K562 (cell line): Measurements from ENCODE around the gene GORASP2. TPM values are rescaled to one million over a fixed set of nuclear protein-coding genes. Genes with fewer than 3 reads are reported as not detected.

Source experiments
- ATAC-seq: fragments of 200-7000 bp; cut with Tn5 transposase; 3 replicates; pipeline ENCODE4 v1.9.1; 2020; ENCODE audit warnings: moderate library complexity
- BruUV-seq: library from RNA; stranded (reverse); fragments of 400-500 nt; replicated peaks from 2 replicates; lab custom pipeline; 2021; lab: Mats Ljungman, UMichigan
- CTCF ChIA-PET: fragments of 300-600 bp; formaldehyde crosslinking; extraction: SDS; loops from one replicate; lab custom pipeline; 2021; ENCODE audit warnings: low intra/inter-chr PET ratio; lab: Yijun Ruan, JAX
- POLR2A ChIA-PET: fragments of 300-600, 350-650 bp; sonication (Branson Sonifier 250); formaldehyde crosslinking; extraction: SDS; loops from one replicate; lab custom pipeline; 2021; ENCODE audit warnings: antibody characterized with exemption, inconsistent platforms; lab: Yijun Ruan, JAX
- DNase-seq, 4 experiments: peaks; one replicate each; pipeline versions ENCODE4 v3.0.0 to v3.0.0-alpha.2; 2011 to 2018; ENCODE audit warnings: low spot score in 3 of 4, mixed read lengths in 3 of 4; ENCODE audit errors: extremely low read depth in 1 of 4
- FAIRE-seq: peaks from 2 replicates; lab custom pipeline; 2011; peaks lifted over from hg19 to GRCh38; lab: Jason Lieb, UNC
- H2AFZ ChIP-seq: 2 replicates; pipeline ENCODE4 v1.6.0; 2011; ENCODE audit warnings: low read depth, low read length, control low read depth, inconsistent platforms
- H3K27ac ChIP-seq: fragments of 200-600 bp; 3 replicates; pipeline ENCODE4 v1.8.0; 2011; ENCODE audit warnings: low read depth, mild to moderate bottlenecking, control low read depth, inconsistent platforms, low read length, moderate library complexity, mixed read lengths; ENCODE audit errors: extremely low read depth
- H3K27me3 ChIP-seq, 2 experiments: fragments of 300-600 bp in 1 of 2; 2 replicates in 1 of 2; 3 replicates in 1 of 2; pipeline versions ENCODE4 v1.6.0 to v1.8.0; 2011; ENCODE audit warnings: inconsistent platforms in 2 of 2, low read length in 2 of 2, mild to moderate bottlenecking in 1 of 2, mixed read lengths in 1 of 2, moderate library complexity in 1 of 2; ENCODE audit not compliant: control insufficient read depth in 2 of 2, insufficient read depth in 2 of 2
- H3K36me3 ChIP-seq: fragments of 300-600 bp; 3 replicates; pipeline ENCODE4 v1.8.0; 2011; ENCODE audit warnings: mild to moderate bottlenecking, low read length, inconsistent platforms; ENCODE audit not compliant: control insufficient read depth, insufficient read depth
- H3K4me1 ChIP-seq, 2 experiments: fragments of 200-600 bp in 1 of 2; replicated peaks in 1 of 2; 2 replicates in 1 of 2; 3 replicates in 1 of 2; pipeline versions ENCODE4 v1.5.1 to v1.8.0; 2011; ENCODE audit warnings: inconsistent platforms in 2 of 2, low read length in 2 of 2, mild to moderate bottlenecking in 1 of 2, mixed read lengths in 1 of 2, moderate library complexity in 1 of 2; ENCODE audit not compliant: control insufficient read depth in 2 of 2, insufficient read depth in 2 of 2
- H3K4me2 ChIP-seq: 2 replicates; pipeline ENCODE4 v1.6.1; 2011; ENCODE audit warnings: low read length, control low read depth, inconsistent platforms, mixed read lengths; ENCODE audit not compliant: insufficient read depth
- H3K4me3 ChIP-seq: fragments of 200-600 bp; sonication (generic), shearing (Covaris generic); 2 replicates; pipeline ENCODE4 v1.5.1; 2016; ENCODE audit warnings: control low read depth, inconsistent platforms
- H3K79me2 ChIP-seq: fragments of 200-600 bp; 3 replicates; pipeline ENCODE4 v1.8.0; 2011; ENCODE audit warnings: low read length, inconsistent platforms; ENCODE audit not compliant: control insufficient read depth, insufficient read depth
- H3K9ac ChIP-seq, 2 experiments: 2 replicates each; pipeline versions ENCODE4 v1.6.0 to v1.6.1; 2011; ENCODE audit warnings: low read depth in 2 of 2, low read length in 2 of 2, control low read depth in 1 of 2, inconsistent platforms in 1 of 2, mild to moderate bottlenecking in 1 of 2, mixed read lengths in 1 of 2; ENCODE audit not compliant: insufficient read depth in 1 of 2
- H3K9me1 ChIP-seq: one replicate; pipeline ENCODE4 v1.6.0; 2011; ENCODE audit warnings: inconsistent platforms, mild to moderate bottlenecking, low read length, moderate library complexity; ENCODE audit not compliant: control insufficient read depth, insufficient read depth
- H3K9me3 ChIP-seq: replicated peaks from 2 replicates; pipeline ENCODE4 v1.5.1; 2011; ENCODE audit warnings: low read depth, low read length, inconsistent platforms; ENCODE audit not compliant: control insufficient read depth, insufficient read depth
- H4K20me1 ChIP-seq: replicated peaks from 2 replicates; pipeline ENCODE4 v1.6.1; 2011; ENCODE audit warnings: low read length, inconsistent platforms, mixed read lengths; ENCODE audit not compliant: control insufficient read depth, insufficient read depth
- WGBS: fragments of 100-300 bp; shearing (Covaris generic); methylation state at CpG from one replicate; pipeline ENCODE4 v1.1.6; 2016; ENCODE audit warnings: low coverage, mixed read lengths; ENCODE audit not compliant: insufficient coverage; ENCODE audit errors: missing lambda C conversion rate; 5-methylcytosine and 5-hydroxymethylcytosine counted together
- in situ Hi-C: fragments of 300-500 bp; cut with MboI; formaldehyde crosslinking; loops from 4 replicates; pipeline ENCODE4 v1.15.0; 2018; ENCODE audit warnings: inconsistent platforms, mixed read lengths
- intact Hi-C: fragments of 100-400 bp; cut with micrococcal nuclease; formaldehyde crosslinking; loops from 2 replicates; pipeline ENCODE4 v1.14.2; 2022
- polyA plus RNA-seq, 8 experiments: library from polyadenylated mRNA; depleted of rRNA in 4 of 8; stranded (reverse) in 5 of 8; unstranded in 3 of 8; fragments of >200 nt; fragmentation: Nextera tagmentation in 2 of 8; fragmentation: Illumina TruSeq in 1 of 8; extraction: Ambion mirVana in 2 of 8; extraction: Trizol in 1 of 8; gene quantifications; 2 replicates each; pipeline versions ENCODE4 v1.2.1 to v1.2.3, GENCODE V29; 2011 to 2014; ENCODE audit warnings: inconsistent platforms in 1 of 8, missing spikeins in 1 of 8
- total RNA-seq, 7 experiments: library from RNA; depleted of rRNA in 6 of 7; stranded (reverse); fragments of >200 nt in 6 of 7; fragmentation: Illumina TruSeq in 2 of 7; extraction: Trizol in 2 of 7; gene quantifications; 2 replicates each; pipeline versions ENCODE4 v1.2.1 to v1.2.3, GENCODE V29; 2011 to 2021; ENCODE audit warnings: low replicate concordance in 1 of 7
- TF ChIP-seq, protein P1 (sequence below): fragments of 450-650 bp; formaldehyde crosslinking; IDR thresholded peaks from 2 replicates; pipeline ENCODE4 v1.4.0; 2020; ENCODE audit warnings: mild to moderate bottlenecking, moderate library complexity

Gene GORASP2
- total and polyA plus RNA-seq, 9 of the 15 experiments (the other 6 are each of a cell fraction or from before 2014, with no cell fraction given) = 27.4 to 180 (median 59.6) TPM

DNA sequence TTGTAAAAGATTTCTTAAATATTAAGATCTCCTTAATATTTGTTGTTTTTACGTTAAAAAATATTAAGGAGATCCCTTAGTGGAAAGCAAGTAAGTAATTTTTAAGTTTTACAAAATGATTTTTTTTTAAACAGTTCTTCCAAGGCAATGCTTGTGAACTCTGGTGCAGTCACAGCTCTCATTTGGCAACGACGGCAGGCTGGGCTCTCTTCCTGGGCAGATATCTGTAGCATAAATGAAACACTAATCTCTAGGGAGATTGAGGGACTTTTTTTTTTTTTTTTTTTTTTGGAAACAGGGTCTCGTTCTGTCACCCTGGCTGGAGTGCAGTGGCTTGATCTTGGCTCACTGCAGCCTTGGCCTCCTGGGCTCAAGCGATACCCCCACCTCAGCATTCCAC lies 38.5 kb downstream of the GORASP2 start:
- H3K4me1 ChIP-seq = peaks cover 0 to 2% of the 10 kb centered on the region in 2 experiments; a peak in 2 of 5 replicates
- ChIA-PET CTCF (interaction anchor here (0.8 kb wide), 1 partner anchor 447 kb away, joined by 4 read pairs; no protein-coding TSS in a partner anchor), POLR2A (interaction anchor here (0.6 to 1.7 kb wide), 4 partner anchors 9 to 30 kb away, joined by 3 to 8 read pairs (median 4); no protein-coding TSS in a partner anchor)
- FAIRE-seq (no peak), ATAC-seq (no peak), DNase-seq (no peak)
- H4K20me1 ChIP-seq = no peaks in the 10 kb centered on the region
- H2AFZ ChIP-seq = no peak overlapping the region
- peaks cover 49% of the 10 kb centered on the region for H3K36me3 ChIP-seq
- H3K9ac ChIP-seq = no peak overlapping the region
- intact Hi-C loops (no loop called here), in situ Hi-C loops (loop anchor here (25.0 kb wide), 1 partner anchor 1145 kb away; the partner anchor contains the start of gene DLX2)
- H3K27me3 ChIP-seq = no peaks in the 10 kb centered on the region
- no peak overlapping the region for H3K4me3 ChIP-seq
- TF ChIP-seq, protein P1, sequence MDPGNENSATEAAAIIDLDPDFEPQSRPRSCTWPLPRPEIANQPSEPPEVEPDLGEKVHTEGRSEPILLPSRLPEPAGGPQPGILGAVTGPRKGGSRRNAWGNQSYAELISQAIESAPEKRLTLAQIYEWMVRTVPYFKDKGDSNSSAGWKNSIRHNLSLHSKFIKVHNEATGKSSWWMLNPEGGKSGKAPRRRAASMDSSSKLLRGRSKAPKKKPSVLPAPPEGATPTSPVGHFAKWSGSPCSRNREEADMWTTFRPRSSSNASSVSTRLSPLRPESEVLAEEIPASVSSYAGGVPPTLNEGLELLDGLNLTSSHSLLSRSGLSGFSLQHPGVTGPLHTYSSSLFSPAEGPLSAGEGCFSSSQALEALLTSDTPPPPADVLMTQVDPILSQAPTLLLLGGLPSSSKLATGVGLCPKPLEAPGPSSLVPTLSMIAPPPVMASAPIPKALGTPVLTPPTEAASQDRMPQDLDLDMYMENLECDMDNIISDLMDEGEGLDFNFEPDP (CRISPR knock-in tag) = no peak
- no TSS peak for BruUV-seq
- no peak overlapping the region for H3K4me2 ChIP-seq
- H3K27ac ChIP-seq = no peak overlapping the region
- no peaks in the 10 kb centered on the region for H3K9me3 ChIP-seq
- H3K79me2 ChIP-seq = no peaks in the 10 kb centered on the region
- WGBS = 88% methylated on average over 5 of the region's 5 CpGs
- H3K9me1 ChIP-seq = no peaks in the 10 kb centered on the region
